Measurements from ENCODE around the gene PTPRG. TPM values are rescaled to one million over a fixed set of nuclear protein-coding genes. Genes with fewer than 3 reads are reported as not detected.

Gene PTPRG
- total RNA-seq, 1 donor from 2014 or later: 25.2 TPM

- no peak for DNase-seq (ENCODE audit: low read depth)
- H3K4me3 ChIP-seq (ENCODE audit: low read depth, low read length): no peak overlapping the region
- H3K36me3 ChIP-seq (ENCODE audit: control insufficient read depth, insufficient read depth, low read length): no peaks in the 10 kb centered on the region
- no peaks in the 10 kb centered on the region for H3K27me3 ChIP-seq (ENCODE audit: control insufficient read depth, insufficient read depth, low read length)
- TF ChIP-seq, protein P1, sequence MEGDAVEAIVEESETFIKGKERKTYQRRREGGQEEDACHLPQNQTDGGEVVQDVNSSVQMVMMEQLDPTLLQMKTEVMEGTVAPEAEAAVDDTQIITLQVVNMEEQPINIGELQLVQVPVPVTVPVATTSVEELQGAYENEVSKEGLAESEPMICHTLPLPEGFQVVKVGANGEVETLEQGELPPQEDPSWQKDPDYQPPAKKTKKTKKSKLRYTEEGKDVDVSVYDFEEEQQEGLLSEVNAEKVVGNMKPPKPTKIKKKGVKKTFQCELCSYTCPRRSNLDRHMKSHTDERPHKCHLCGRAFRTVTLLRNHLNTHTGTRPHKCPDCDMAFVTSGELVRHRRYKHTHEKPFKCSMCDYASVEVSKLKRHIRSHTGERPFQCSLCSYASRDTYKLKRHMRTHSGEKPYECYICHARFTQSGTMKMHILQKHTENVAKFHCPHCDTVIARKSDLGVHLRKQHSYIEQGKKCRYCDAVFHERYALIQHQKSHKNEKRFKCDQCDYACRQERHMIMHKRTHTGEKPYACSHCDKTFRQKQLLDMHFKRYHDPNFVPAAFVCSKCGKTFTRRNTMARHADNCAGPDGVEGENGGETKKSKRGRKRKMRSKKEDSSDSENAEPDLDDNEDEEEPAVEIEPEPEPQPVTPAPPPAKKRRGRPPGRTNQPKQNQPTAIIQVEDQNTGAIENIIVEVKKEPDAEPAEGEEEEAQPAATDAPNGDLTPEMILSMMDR (IDR thresholded peaks at IDR 0.05; ENCODE audit: insufficient read depth, low read length, poor library complexity, severe bottlenecking): no peak
Observed at GRCh38 chr3:61617041-61617440, 55.7 kb downstream of the PTPRG start.

DNA sequence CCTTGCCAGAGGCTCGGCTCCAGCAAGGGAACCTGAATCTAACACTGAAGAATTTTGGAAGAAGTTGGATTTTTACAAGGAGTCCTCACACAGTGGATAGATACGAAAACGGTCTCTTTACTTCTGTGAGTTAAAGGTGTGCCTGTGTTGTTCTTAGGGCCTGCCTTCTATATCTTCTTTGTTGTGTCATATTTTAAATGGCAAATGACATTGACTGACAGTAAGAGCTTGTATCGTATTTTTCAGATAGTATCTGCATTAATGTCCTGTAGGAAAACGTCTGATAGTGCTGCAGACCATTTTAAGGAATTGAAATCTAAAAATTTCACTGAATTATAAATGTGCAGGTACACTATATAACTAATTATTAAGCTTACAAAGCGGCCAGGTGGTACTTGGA is 56.3 kb downstream of the PTPRG start:
- H3K4me3 ChIP-seq (ENCODE audit: low read depth, low read length): no peak overlapping the region
- no peaks in the 10 kb centered on the region for H3K36me3 ChIP-seq (ENCODE audit: control insufficient read depth, insufficient read depth, low read length)
- no peak for DNase-seq (ENCODE audit: low read depth)
- no peaks in the 10 kb centered on the region for H3K27me3 ChIP-seq (ENCODE audit: control insufficient read depth, insufficient read depth, low read length)
- TF ChIP-seq, protein P1 (IDR thresholded peaks at IDR 0.05; ENCODE audit: insufficient read depth, low read length, poor library complexity, severe bottlenecking): no peak

DNA sequence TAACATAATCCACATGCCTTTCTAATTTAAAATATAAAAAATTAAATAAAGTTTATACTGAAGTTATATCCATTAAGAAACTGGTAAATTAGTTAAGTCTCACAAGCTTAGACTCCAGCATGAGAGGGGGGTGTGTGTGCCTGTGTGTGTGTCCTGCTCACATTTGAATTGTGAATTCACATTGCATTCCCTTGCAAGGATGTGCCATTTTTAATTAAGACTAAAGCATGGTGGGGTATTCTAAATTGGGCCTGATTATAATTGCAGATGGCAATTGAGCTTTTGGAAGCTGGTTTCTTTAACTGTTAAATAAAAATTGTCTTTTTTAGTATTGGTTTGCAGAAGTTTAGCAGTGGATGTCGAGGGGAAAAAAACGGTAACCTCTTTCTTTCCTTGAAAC is 56.9 kb downstream of the PTPRG start:
- DNase-seq (ENCODE audit: low read depth): no peak
- no peak overlapping the region for H3K4me3 ChIP-seq (ENCODE audit: low read depth, low read length)
- H3K36me3 ChIP-seq (ENCODE audit: control insufficient read depth, insufficient read depth, low read length): no peaks in the 10 kb centered on the region
- TF ChIP-seq, protein P1 (IDR thresholded peaks at IDR 0.05; ENCODE audit: insufficient read depth, low read length, poor library complexity, severe bottlenecking): no peak
- H3K27me3 ChIP-seq (ENCODE audit: control insufficient read depth, insufficient read depth, low read length): no peaks in the 10 kb centered on the region

DNA sequence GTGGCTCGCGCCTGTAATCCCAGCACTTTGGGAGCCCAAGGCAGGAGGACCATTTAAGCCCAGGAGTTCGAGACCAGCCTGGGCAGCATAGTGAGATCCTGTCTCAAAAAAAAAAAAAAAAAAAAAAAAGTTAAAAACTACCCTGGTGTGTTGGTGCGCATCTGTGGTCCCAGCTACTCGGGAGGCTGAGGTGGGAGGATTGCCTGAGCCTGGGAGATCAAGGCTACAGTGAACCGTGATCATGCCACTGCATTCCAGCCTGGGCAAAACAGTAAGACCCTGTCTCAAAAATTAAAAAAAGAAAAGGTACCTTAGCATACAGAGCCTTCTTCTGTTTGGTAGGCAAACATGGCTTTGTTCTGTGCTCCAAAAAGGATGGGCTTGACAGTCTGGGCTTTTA is 57.5 kb downstream of the PTPRG start:
- Histone ChIP-seq H3K27me3 (ENCODE audit: control insufficient read depth, insufficient read depth, low read length) (no peaks in the 10 kb centered on the region), H3K4me3 (ENCODE audit: low read depth, low read length) (no peak overlapping the region), H3K36me3 (ENCODE audit: control insufficient read depth, insufficient read depth, low read length) (no peaks in the 10 kb centered on the region)
- TF ChIP-seq, protein P1 (IDR thresholded peaks at IDR 0.05; ENCODE audit: insufficient read depth, low read length, poor library complexity, severe bottlenecking): no peak
- no peak for DNase-seq (ENCODE audit: low read depth)

- H3K27me3 ChIP-seq (ENCODE audit: control insufficient read depth, insufficient read depth, low read length): no peaks in the 10 kb centered on the region
- TF ChIP-seq, protein P1 (IDR thresholded peaks at IDR 0.05; ENCODE audit: insufficient read depth, low read length, poor library complexity, severe bottlenecking): no peak
- H3K36me3 ChIP-seq (ENCODE audit: control insufficient read depth, insufficient read depth, low read length): no peaks in the 10 kb centered on the region
- no peak overlapping the region for H3K4me3 ChIP-seq (ENCODE audit: low read depth, low read length)
- no peak for DNase-seq (ENCODE audit: low read depth)
Observed at GRCh38 chr3:61620073-61620472, 58.7 kb downstream of the PTPRG start.

GRCh38 chr3:61624300-61624699 is 62.9 kb downstream of the PTPRG start:
- Histone ChIP-seq H3K27me3 (ENCODE audit: control insufficient read depth, insufficient read depth, low read length) (no peaks in the 10 kb centered on the region), H3K36me3 (ENCODE audit: control insufficient read depth, insufficient read depth, low read length) (no peaks in the 10 kb centered on the region), H3K4me3 (ENCODE audit: low read depth, low read length) (no peak overlapping the region)
- DNase-seq (ENCODE audit: low read depth): no peak
- TF ChIP-seq, protein P1 (IDR thresholded peaks at IDR 0.05; ENCODE audit: insufficient read depth, low read length, poor library complexity, severe bottlenecking): no peak
